Esophagus muscularis mucosa (tissue), 4 donors: ENCODE data around the gene PDIA5.

Source experiments
- EP300 ChIP-seq: sonication (generic); formaldehyde crosslinking; IDR thresholded peaks from one replicate; pipeline ENCODE4 v1.6.1; 2017; ENCODE audit warnings: antibody characterized with exemption
- POLR2A ChIP-seq: fragments of 450-650 bp; IDR thresholded peaks from one replicate; pipeline ENCODE4 v1.6.1; 2017; ENCODE audit warnings: antibody characterized with exemption, moderate library complexity, mild to moderate bottlenecking, low read depth
- POLR2AphosphoS5 ChIP-seq, 2 donors: sonication (generic); formaldehyde crosslinking; IDR thresholded peaks; one replicate each; pipeline ENCODE4 v1.6.1; 2017; ENCODE audit warnings: antibody characterized with exemption in 2 of 2
- TF ChIP-seq, protein P1 (sequence below), 3 experiments: fragments of 200-600 bp in 2 of 3; fragments of 450-650 bp in 1 of 3; sonication (generic) in 2 of 3; IDR thresholded peaks; one replicate each; pipeline ENCODE4 v1.5.1; 2017 to 2019; ENCODE audit warnings: antibody characterized with exemption in 3 of 3, mild to moderate bottlenecking in 2 of 3, moderate library complexity in 1 of 3

- TF ChIP-seq, protein P1, sequence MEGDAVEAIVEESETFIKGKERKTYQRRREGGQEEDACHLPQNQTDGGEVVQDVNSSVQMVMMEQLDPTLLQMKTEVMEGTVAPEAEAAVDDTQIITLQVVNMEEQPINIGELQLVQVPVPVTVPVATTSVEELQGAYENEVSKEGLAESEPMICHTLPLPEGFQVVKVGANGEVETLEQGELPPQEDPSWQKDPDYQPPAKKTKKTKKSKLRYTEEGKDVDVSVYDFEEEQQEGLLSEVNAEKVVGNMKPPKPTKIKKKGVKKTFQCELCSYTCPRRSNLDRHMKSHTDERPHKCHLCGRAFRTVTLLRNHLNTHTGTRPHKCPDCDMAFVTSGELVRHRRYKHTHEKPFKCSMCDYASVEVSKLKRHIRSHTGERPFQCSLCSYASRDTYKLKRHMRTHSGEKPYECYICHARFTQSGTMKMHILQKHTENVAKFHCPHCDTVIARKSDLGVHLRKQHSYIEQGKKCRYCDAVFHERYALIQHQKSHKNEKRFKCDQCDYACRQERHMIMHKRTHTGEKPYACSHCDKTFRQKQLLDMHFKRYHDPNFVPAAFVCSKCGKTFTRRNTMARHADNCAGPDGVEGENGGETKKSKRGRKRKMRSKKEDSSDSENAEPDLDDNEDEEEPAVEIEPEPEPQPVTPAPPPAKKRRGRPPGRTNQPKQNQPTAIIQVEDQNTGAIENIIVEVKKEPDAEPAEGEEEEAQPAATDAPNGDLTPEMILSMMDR (IDR thresholded peaks at IDR 0.05), result no peak
- TF ChIP-seq POLR2A (no peak), EP300 (no peak), POLR2AphosphoS5 (IDR thresholded peaks at IDR 0.05) (no peak)
Observed at GRCh38 chr3:123084738-123085237, 18.0 kb downstream of the PDIA5 start.
